ENCODE data around the gene CDC42SE2. TPM values are rescaled to one million over a fixed set of nuclear protein-coding genes. Genes with fewer than 3 reads are reported as not detected.

Gene CDC42SE2
- total RNA-seq, 4 donors from 2014 or later, result 30.1 to 59.3 (median 35.7) TPM

DNA sequence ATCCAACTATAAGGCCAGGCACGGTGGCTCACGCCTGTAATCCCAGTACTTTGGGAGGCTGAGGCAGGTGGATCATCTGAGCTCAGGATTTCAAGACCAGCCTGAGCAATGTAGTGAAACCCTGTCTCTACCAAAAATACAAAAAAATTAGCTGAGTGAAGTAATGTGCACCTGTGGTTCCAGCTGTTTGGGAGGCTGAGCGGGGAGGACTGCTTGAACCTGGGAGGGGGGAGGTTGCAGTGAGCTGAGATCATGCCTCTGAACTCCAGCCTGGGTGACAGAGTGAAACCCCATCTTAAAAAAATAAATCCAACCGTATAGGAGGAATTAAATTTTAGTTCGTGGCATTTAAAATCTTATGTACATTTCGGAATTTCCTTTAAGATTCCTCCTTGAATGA, 123.4 kb downstream of the CDC42SE2 start:
- ATAC-seq (ENCODE audit: low FRiP score) (no peak), DNase-seq (ENCODE audit: low spot score) (no peak)
- TF ChIP-seq, protein P1, sequence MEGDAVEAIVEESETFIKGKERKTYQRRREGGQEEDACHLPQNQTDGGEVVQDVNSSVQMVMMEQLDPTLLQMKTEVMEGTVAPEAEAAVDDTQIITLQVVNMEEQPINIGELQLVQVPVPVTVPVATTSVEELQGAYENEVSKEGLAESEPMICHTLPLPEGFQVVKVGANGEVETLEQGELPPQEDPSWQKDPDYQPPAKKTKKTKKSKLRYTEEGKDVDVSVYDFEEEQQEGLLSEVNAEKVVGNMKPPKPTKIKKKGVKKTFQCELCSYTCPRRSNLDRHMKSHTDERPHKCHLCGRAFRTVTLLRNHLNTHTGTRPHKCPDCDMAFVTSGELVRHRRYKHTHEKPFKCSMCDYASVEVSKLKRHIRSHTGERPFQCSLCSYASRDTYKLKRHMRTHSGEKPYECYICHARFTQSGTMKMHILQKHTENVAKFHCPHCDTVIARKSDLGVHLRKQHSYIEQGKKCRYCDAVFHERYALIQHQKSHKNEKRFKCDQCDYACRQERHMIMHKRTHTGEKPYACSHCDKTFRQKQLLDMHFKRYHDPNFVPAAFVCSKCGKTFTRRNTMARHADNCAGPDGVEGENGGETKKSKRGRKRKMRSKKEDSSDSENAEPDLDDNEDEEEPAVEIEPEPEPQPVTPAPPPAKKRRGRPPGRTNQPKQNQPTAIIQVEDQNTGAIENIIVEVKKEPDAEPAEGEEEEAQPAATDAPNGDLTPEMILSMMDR (IDR thresholded peaks at IDR 0.05), result no peak

DNA sequence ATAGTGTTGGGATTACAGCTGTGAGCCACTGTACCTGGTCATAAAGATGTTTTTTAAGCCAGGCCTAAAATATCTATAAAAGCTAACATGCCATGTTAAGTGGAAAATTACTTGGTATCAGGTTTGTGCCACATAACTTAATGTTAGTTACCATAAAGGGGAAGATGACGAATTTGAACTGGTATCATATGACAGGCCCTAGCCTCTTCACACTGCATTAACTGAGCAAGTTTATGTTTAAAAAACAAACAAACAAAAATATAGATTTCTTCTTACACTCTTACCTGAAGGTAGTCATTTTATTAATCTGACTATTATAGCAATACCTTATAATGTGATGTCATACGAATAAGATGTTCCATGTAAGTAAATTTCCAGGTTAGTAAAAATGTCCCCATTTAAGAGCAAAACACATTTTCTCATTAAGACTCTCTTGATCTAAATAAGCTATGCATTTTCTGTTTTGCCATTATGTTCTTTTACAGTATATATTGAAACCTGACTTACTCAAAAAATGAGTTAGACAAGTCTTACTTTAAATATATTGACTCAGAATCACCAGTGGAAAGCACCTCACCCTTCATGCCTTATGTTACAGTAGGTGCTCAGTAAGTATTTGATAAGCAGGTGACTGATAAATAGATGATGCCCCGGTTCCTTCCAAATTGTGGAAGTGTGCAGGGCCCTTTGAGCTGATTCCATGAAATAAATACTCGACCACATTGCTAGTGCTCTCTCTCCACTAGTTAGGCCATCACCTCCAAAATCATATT, 125.4 kb downstream of the CDC42SE2 start:
- no peak for DNase-seq (ENCODE audit: low spot score)
- no peak for ATAC-seq (ENCODE audit: low FRiP score)
- TF ChIP-seq, protein P1 (IDR thresholded peaks at IDR 0.05), result no peak

DNA sequence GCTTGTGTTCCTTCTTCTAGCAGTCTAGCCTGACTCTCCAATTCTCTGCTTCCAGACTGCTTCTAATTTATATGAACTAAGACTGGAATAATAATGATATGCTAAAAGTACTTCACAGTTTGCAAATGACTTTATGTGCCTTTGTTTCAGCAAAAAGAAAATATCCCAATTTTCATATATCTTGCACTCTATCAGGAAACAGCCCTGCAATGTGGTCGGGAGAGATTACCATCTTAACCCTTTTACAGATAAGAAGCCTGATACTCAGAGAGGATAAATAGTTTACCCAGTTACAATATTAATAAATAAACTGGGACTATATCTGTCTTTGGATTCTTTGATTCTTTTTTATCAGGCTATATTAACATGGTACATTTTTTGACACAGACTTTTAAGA, 126.0 kb downstream of the CDC42SE2 start:
- DNase-seq (ENCODE audit: low spot score), result no peak
- no peak for ATAC-seq (ENCODE audit: low FRiP score)
- TF ChIP-seq, protein P1 (IDR thresholded peaks at IDR 0.05), result no peak

DNA sequence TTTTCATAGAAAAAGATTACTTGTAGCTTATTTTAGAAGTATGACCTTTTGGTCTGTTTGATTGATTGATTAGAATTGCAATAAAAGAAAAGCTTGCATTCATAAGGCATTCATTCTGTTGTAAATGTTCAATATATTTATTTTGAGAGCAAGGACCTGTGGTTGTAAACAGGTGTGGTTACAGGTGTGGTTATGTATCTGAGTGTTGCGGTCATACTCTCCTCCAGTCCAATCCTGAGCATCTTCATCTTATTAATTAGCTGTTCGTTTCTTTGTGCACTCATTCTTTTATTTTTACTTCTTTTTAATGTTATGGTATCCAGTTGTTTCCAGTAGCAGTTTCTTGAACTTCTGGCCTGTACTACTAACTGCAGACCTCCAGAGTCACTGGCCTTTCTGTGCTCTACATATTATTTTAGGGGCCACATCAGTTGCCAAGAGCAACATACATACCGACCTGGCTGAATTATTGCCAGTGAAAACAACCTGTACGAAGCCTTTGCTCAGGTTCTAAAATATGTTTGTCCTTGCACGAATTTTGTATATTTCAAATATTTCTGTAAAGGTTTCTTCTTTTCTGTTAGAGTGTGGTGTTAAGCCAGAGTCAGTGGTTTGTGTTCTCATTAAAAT, 128.7 kb downstream of the CDC42SE2 start:
- no peak for ATAC-seq (ENCODE audit: low FRiP score)
- no peak for DNase-seq (ENCODE audit: low spot score)
- TF ChIP-seq, protein P1 (IDR thresholded peaks at IDR 0.05), result no peak

DNA sequence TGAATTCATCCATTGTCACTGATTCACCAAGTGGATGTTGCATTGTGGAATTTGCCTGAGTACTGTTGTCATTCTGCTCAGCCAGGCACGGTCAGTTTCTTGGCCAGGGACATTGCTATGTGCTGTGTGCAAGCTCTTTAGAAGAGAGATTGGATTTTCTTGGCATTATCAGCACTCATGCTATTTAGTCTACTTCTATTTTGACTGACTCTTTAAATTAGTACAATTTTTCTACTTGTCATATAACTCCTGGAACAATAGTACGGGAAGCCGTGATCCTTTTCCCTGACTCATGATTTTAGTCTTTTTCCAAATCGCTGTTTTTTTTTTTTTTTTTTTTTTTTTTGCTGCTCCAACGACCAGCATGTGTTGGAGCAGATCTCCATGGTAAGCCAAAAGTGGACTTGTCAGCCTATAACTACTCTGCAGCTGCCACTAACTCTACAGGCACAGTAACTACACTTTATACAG, 129.7 kb downstream of the CDC42SE2 start:
- TF ChIP-seq, protein P1 (IDR thresholded peaks at IDR 0.05), result no peak
- ATAC-seq (ENCODE audit: low FRiP score), result no peak
- no peak for DNase-seq (ENCODE audit: low spot score)

DNA sequence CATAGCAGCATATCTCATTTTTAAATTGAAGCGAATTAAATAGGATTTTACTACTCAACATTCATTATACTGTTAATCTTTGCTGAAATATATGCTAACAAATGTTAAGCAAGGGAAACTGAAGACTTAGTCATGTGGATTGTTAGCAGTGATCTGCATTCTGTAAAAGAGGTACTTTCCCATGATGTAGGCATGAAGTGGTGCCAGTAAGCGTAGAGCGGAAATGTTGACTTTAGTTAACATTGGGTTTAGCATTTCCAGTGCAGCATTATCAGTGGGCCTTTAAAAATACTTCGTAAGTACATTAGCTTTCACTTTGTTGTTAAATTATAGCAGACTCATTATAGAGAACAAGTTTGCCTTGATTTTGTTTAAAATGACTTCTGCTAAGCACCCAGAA, 130.3 kb downstream of the CDC42SE2 start:
- peak; percentile 48 for ATAC-seq (ENCODE audit: low FRiP score)
- TF ChIP-seq, protein P1 (IDR thresholded peaks at IDR 0.05), result no peak
- no peak for DNase-seq (ENCODE audit: low spot score)

DNA sequence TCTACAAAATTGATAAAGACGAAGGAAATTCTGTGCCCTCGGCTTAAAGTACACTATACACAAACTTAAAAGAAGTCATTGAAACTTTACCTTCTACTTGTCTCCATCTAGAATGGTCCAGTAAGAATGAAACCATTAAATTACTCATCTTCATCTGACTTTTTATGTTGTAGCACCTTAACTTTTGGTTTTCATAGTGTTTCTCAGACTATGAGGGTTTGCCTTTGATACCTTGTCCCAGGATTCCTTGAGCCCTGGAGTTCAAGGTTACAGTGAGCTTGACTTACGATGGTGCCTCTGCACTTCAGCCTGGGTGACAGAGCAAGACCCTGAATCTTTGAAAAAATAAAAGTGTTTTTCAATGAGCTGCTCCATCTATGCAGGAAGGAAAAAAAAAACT, 132.2 kb downstream of the CDC42SE2 start:
- TF ChIP-seq, protein P1 (IDR thresholded peaks at IDR 0.05), result no peak
- no peak for DNase-seq (ENCODE audit: low spot score)
- no peak for ATAC-seq (ENCODE audit: low FRiP score)

All from omental fat pad (tissue), 4 donors.